GM12878 (cell line): ENCODE results near the gene NCBP2L. TPM values are rescaled to one million over a fixed set of nuclear protein-coding genes. Genes with fewer than 3 reads are reported as not detected.

Experiments used
- ATAC-seq: fragments of 200-7000 bp; cut with Tn5 transposase; 3 replicates; pipeline ENCODE4 v1.9.1; 2020; ENCODE audit warnings: mild to moderate bottlenecking, moderate library complexity
- BruUV-seq: library from RNA; stranded (reverse); fragments of 400-500 nt; replicated peaks from 2 replicates; lab custom pipeline; 2021; lab: Mats Ljungman, UMichigan
- CTCF ChIA-PET: fragments of 300-600 bp; sonication (Branson Sonifier 250); formaldehyde crosslinking; extraction: SDS; loops from one replicate; lab custom pipeline; 2021; ENCODE audit warnings: inconsistent platforms; lab: Yijun Ruan, JAX
- POLR2A ChIA-PET: fragments of 350-600 bp; formaldehyde crosslinking; extraction: SDS; loops from one replicate; lab custom pipeline; 2021; ENCODE audit warnings: inconsistent platforms; lab: Charles Lee
- RAD21 ChIA-PET: fragments of 300-600 bp; sonication (Branson Sonifier 250); formaldehyde crosslinking; loops from one replicate; lab custom pipeline; 2023; ENCODE audit warnings: antibody characterized with exemption; ENCODE audit not compliant: unreplicated experiment; lab: Charles Lee
- SMC1A ChIA-PET: fragments of 300-600 bp; sonication (Branson Sonifier 250); formaldehyde crosslinking; loops from one replicate; lab custom pipeline; 2023; ENCODE audit not compliant: unreplicated experiment, uncharacterized antibody; lab: Charles Lee
- DNase-seq: peaks from one replicate; pipeline ENCODE4 v3.0.0-alpha.2; 2011; ENCODE audit warnings: low read depth, low spot score
- FAIRE-seq: peaks from 3 replicates; lab custom pipeline; 2011; peaks lifted over from hg19 to GRCh38; lab: Jason Lieb, UNC
- H2AFZ ChIP-seq: 2 replicates; pipeline ENCODE4 v1.6.0; 2011; ENCODE audit warnings: low read depth, low read length, control low read depth; ENCODE audit not compliant: control insufficient read depth
- H3K27ac ChIP-seq: 2 replicates; pipeline ENCODE4 v1.5.1; 2011; ENCODE audit warnings: control low read depth; ENCODE audit not compliant: control insufficient read depth, insufficient read depth
- H3K27me3 ChIP-seq, 2 experiments: replicated peaks in 1 of 2; 2 replicates each; pipeline versions ENCODE4 v1.6.0 to v1.6.1; 2011; ENCODE audit warnings: low read length in 1 of 2; ENCODE audit not compliant: control insufficient read depth in 2 of 2, insufficient read depth in 2 of 2
- H3K36me3 ChIP-seq, 2 experiments: 2 replicates each; pipeline ENCODE4 v1.5.1; 2011; ENCODE audit warnings: low read length in 1 of 2; ENCODE audit not compliant: control insufficient read depth in 2 of 2, insufficient read depth in 2 of 2
- H3K4me1 ChIP-seq: 2 replicates; pipeline ENCODE4 v1.6.1; 2011; ENCODE audit warnings: mild to moderate bottlenecking, low read length, moderate library complexity, mixed read lengths; ENCODE audit not compliant: control insufficient read depth, insufficient read depth
- H3K4me2 ChIP-seq: 2 replicates; pipeline ENCODE4 v1.6.0; 2011; ENCODE audit warnings: control low read depth; ENCODE audit not compliant: control insufficient read depth, insufficient read depth
- H3K4me3 ChIP-seq: fragments of 200-600 bp; sonication (generic); 2 replicates; pipeline ENCODE4 v1.5.1; 2016
- H3K79me2 ChIP-seq: 2 replicates; pipeline ENCODE4 v1.6.0; 2011; ENCODE audit warnings: low read length; ENCODE audit not compliant: control insufficient read depth, insufficient read depth
- H3K9ac ChIP-seq: 2 replicates; pipeline ENCODE4 v1.8.0; 2011; ENCODE audit warnings: low read length, control low read depth, mixed read lengths; ENCODE audit not compliant: control insufficient read depth, insufficient read depth
- H3K9me3 ChIP-seq: replicated peaks from 3 replicates; pipeline ENCODE4 v1.5.1; 2011; ENCODE audit warnings: mild to moderate bottlenecking, low read length; ENCODE audit not compliant: control insufficient read depth, insufficient read depth
- H4K20me1 ChIP-seq: 2 replicates; pipeline ENCODE4 v1.6.0; 2011; ENCODE audit not compliant: control insufficient read depth, insufficient read depth
- CHD4 ChIP-seq: fragments of 200-600 bp; sonication (generic); IDR thresholded peaks from 2 replicates; pipeline ENCODE4 v1.6.1; 2016; ENCODE audit warnings: mild to moderate bottlenecking
- HDGF ChIP-seq: fragments of 450-650 bp; IDR thresholded peaks from 2 replicates; pipeline ENCODE4 v1.6.1; 2016; ENCODE audit warnings: antibody characterized with exemption
- NBN ChIP-seq: fragments of 450-650 bp; IDR thresholded peaks from 2 replicates; pipeline ENCODE4 v1.6.1; 2016
- NFIC ChIP-seq: IDR thresholded peaks from 2 replicates; pipeline ENCODE4 v1.6.1; 2012; ENCODE audit warnings: low read depth, mild to moderate bottlenecking, inconsistent platforms, low read length, moderate library complexity
- NR2C2 ChIP-seq: IDR thresholded peaks from 2 replicates; pipeline ENCODE4 v1.6.1; 2011; ENCODE audit warnings: borderline replicate concordance, low read depth; ENCODE audit not compliant: control insufficient read depth, insufficient read length
- SPI1 ChIP-seq: IDR thresholded peaks from 2 replicates; pipeline ENCODE4 v1.6.1; 2011; ENCODE audit warnings: low read depth, mild to moderate bottlenecking, low read length, moderate library complexity, borderline replicate concordance; ENCODE audit not compliant: insufficient read depth
- STAT1 ChIP-seq: fragments of 450-650 bp; conservative IDR thresholded peaks from 2 replicates; pipeline ENCODE4 v1.6.1; 2014; ENCODE audit warnings: antibody characterized with exemption, mild to moderate bottlenecking
- TCF12 ChIP-seq: IDR thresholded peaks from 2 replicates; pipeline ENCODE4 v1.6.1; 2011; ENCODE audit warnings: low read depth, mild to moderate bottlenecking, low read length
- WGBS: methylation state at CpG from one replicate; pipeline ENCODE4 v1.1.6; 2016; ENCODE audit warnings: low lambda C conversion rate; ENCODE audit not compliant: insufficient replicate concordance, insufficient coverage; ENCODE audit errors: missing lambda C conversion rate; 5-methylcytosine and 5-hydroxymethylcytosine counted together
- in situ Hi-C: fragments of 300-500 bp; cut with MboI; formaldehyde crosslinking; loops from 9 replicates; pipeline ENCODE4 v1.14.3; 2018; ENCODE audit warnings: mixed read lengths
- intact Hi-C: fragments of 100-400 bp; cut with micrococcal nuclease; formaldehyde crosslinking; loops from one replicate; pipeline ENCODE4 v1.14.2; 2022; ENCODE audit not compliant: unreplicated experiment
- polyA plus RNA-seq, 11 experiments: library from polyadenylated mRNA; depleted of rRNA in 4 of 11; unstranded in 6 of 11; stranded (reverse) in 5 of 11; fragments of >200 nt; fragmentation: Nextera tagmentation in 4 of 11; fragmentation: Illumina TruSeq in 1 of 11; extraction: Ambion mirVana in 4 of 11; extraction: Trizol in 1 of 11; gene quantifications; 1 replicate in 1 of 11; 2 replicates in 10 of 11; pipeline versions ENCODE4 v1.2.1 to v1.2.3, GENCODE V29; 2011 to 2016; ENCODE audit warnings: inconsistent platforms in 2 of 11, missing spikeins in 2 of 11, low read depth in 1 of 11
- total RNA-seq, 4 experiments: library from RNA; depleted of rRNA in 3 of 4; stranded (reverse); fragments of >200 nt in 3 of 4; fragmentation: Illumina TruSeq in 1 of 4; extraction: Trizol in 1 of 4; gene quantifications; 2 replicates each; pipeline versions ENCODE4 v1.2.1 to v1.2.3, GENCODE V29; 2013 to 2021
- TF ChIP-seq, protein P1 (sequence below): fragments of 450-650 bp; IDR thresholded peaks from 2 replicates; pipeline ENCODE4 v1.6.1; 2016; ENCODE audit warnings: mild to moderate bottlenecking
- TF ChIP-seq, protein P2 (sequence below): fragments of 450-650 bp; IDR thresholded peaks from 2 replicates; pipeline ENCODE4 v1.6.1; 2017; ENCODE audit warnings: mild to moderate bottlenecking, moderate library complexity

Gene NCBP2L
- total and polyA plus RNA-seq, 10 of the 15 experiments (the other 5 are each of a cell fraction or from before 2014, with no cell fraction given) = not detected

DNA sequence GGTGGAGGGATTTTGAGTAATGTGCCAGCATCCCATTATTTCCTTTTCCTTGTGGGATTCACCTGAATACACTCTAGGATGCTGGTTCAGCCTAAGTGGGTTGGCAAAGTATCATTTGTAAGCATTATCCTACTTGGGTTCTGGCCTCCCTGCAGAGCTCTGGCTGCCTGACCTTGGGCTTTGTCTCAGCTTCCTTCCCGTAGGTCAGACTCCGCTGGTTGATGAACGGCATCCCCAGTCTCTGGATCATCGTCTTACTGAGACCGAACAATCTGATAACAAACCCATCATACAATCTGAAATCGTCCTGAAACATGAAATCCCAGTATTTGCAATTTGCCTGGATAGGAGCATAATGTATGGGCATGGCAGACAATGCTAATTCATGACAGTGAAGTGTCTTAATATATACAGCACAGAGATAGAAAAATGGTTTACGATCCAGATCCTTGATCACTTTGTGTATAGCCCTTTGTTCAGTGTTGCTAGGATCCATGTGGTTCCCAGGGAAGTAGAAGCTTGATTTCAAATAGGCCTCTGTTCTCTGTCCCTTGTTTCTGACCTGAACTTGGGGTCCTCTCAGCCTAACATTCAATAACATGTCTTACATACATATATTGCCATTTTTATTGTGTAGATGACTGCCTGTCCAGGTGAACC, 53.7 kb downstream of the NCBP2L start:
- no peak for TF ChIP-seq HDGF
- TF ChIP-seq, protein P1, sequence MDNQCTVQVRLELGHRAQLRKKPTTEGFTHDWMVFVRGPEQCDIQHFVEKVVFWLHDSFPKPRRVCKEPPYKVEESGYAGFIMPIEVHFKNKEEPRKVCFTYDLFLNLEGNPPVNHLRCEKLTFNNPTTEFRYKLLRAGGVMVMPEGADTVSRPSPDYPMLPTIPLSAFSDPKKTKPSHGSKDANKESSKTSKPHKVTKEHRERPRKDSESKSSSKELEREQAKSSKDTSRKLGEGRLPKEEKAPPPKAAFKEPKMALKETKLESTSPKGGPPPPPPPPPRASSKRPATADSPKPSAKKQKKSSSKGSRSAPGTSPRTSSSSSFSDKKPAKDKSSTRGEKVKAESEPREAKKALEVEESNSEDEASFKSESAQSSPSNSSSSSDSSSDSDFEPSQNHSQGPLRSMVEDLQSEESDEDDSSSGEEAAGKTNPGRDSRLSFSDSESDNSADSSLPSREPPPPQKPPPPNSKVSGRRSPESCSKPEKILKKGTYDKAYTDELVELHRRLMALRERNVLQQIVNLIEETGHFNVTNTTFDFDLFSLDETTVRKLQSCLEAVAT = no peak
- no peak for TF ChIP-seq NR2C2
- TF ChIP-seq SPI1 = no peak
- TF ChIP-seq STAT1 = no peak
- no peak for TF ChIP-seq CHD4
- TF ChIP-seq NBN = no peak
- TF ChIP-seq NFIC = no peak
- no peak for TF ChIP-seq TCF12
- TF ChIP-seq, protein P2, sequence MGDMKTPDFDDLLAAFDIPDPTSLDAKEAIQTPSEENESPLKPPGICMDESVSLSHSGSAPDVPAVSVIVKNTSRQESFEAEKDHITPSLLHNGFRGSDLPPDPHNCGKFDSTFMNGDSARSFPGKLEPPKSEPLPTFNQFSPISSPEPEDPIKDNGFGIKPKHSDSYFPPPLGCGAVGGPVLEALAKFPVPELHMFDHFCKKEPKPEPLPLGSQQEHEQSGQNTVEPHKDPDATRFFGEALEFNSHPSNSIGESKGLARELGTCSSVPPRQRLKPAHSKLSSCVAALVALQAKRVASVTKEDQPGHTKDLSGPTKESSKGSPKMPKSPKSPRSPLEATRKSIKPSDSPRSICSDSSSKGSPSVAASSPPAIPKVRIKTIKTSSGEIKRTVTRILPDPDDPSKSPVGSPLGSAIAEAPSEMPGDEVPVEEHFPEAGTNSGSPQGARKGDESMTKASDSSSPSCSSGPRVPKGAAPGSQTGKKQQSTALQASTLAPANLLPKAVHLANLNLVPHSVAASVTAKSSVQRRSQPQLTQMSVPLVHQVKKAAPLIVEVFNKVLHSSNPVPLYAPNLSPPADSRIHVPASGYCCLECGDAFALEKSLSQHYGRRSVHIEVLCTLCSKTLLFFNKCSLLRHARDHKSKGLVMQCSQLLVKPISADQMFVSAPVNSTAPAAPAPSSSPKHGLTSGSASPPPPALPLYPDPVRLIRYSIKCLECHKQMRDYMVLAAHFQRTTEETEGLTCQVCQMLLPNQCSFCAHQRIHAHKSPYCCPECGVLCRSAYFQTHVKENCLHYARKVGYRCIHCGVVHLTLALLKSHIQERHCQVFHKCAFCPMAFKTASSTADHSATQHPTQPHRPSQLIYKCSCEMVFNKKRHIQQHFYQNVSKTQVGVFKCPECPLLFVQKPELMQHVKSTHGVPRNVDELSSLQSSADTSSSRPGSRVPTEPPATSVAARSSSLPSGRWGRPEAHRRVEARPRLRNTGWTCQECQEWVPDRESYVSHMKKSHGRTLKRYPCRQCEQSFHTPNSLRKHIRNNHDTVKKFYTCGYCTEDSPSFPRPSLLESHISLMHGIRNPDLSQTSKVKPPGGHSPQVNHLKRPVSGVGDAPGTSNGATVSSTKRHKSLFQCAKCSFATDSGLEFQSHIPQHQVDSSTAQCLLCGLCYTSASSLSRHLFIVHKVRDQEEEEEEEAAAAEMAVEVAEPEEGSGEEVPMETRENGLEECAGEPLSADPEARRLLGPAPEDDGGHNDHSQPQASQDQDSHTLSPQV = no peak
- TF ChIP-seq, all 136 proteins: peak for 0
- Histone ChIP-seq H2AFZ (no peak overlapping the region), H3K9ac (no peak overlapping the region), H3K9me3 (no peaks in the 10 kb centered on the region), H3K27me3 (0 out of 4 replicates have a peak, but pooled peaks cover 0 to 4% of the 10 kb centered on the region in 2 experiments), H3K79me2 (no peaks in the 10 kb centered on the region), H3K27ac (no peak overlapping the region), H4K20me1 (no peaks in the 10 kb centered on the region), H3K4me3 (no peak overlapping the region), H3K36me3 (no peaks in the 10 kb centered on the region), H3K4me2 (no peak overlapping the region), H3K4me1 (no peaks in the 10 kb centered on the region)
- ChIA-PET POLR2A (no interaction called here), CTCF (no interaction called here), SMC1A (no interaction called here), RAD21 (no interaction called here)
- intact Hi-C loops = no loop called here
- DNase-seq (no peak), ATAC-seq (no peak), FAIRE-seq (no peak)
- 34% methylated on average over 7 of the region's 7 CpGs for WGBS
- in situ Hi-C loops = no loop called here
- no TSS peak for BruUV-seq
